Endodermal cell (in vitro differentiated cells): Measurements from ENCODE around the gene MFSD12. TPM values are rescaled to one million over a fixed set of nuclear protein-coding genes. Genes with fewer than 3 reads are reported as not detected.

ENCODE experiments used
- DNase-seq: peaks from one replicate; pipeline ENCODE4 v3.0.0-alpha.2; 2017
- H3K27ac ChIP-seq: 2 replicates; pipeline ENCODE4 v1.5.1; 2013; ENCODE audit warnings: mild to moderate bottlenecking, low read depth, low read length, moderate library complexity
- H3K27me3 ChIP-seq: 2 replicates; pipeline ENCODE4 v1.6.1; 2013; ENCODE audit warnings: mild to moderate bottlenecking, low read length, moderate library complexity; ENCODE audit not compliant: insufficient read depth, control insufficient read depth, poor library complexity, severe bottlenecking
- H3K36me3 ChIP-seq: 2 replicates; pipeline ENCODE4 v1.7.0; 2013; ENCODE audit warnings: mild to moderate bottlenecking, low read length, moderate library complexity; ENCODE audit not compliant: control insufficient read depth, insufficient read depth
- H3K4me1 ChIP-seq: one replicate; pipeline ENCODE4 v1.7.0; 2013; ENCODE audit warnings: low read length; ENCODE audit not compliant: control insufficient read depth, insufficient read depth
- H3K4me3 ChIP-seq: 2 replicates; pipeline ENCODE4 v1.5.1; 2013; ENCODE audit warnings: mild to moderate bottlenecking, low read length, moderate library complexity
- H3K9ac ChIP-seq: 2 replicates; pipeline ENCODE4 v1.6.1; 2013; ENCODE audit warnings: mild to moderate bottlenecking, low read length, moderate library complexity; ENCODE audit not compliant: poor library complexity, severe bottlenecking; ENCODE audit errors: extremely low read depth
- H3K9me3 ChIP-seq: 2 replicates; pipeline ENCODE4 v1.6.1; 2013; ENCODE audit warnings: mild to moderate bottlenecking, low read length, moderate library complexity; ENCODE audit not compliant: control insufficient read depth
- H3K27ac Mint-ChIP-seq: 2 replicates; pipeline ENCODE4 v1.8.0; 2020; ENCODE audit warnings: mixed read lengths
- H3K27me3 Mint-ChIP-seq: 2 replicates; pipeline ENCODE4 v1.8.0; 2021; ENCODE audit warnings: mild to moderate bottlenecking, mixed read lengths; ENCODE audit not compliant: insufficient read depth
- H3K36me3 Mint-ChIP-seq: 2 replicates; pipeline ENCODE4 v1.8.0; 2020; ENCODE audit warnings: low read depth, mixed read lengths
- H3K4me1 Mint-ChIP-seq: 2 replicates; pipeline ENCODE4 v1.8.0; 2020; ENCODE audit warnings: mixed read lengths
- H3K4me3 Mint-ChIP-seq: 2 replicates; pipeline ENCODE4 v1.8.0; 2020; ENCODE audit warnings: mild to moderate bottlenecking, moderate library complexity, mixed read lengths
- H3K9me3 Mint-ChIP-seq: 2 replicates; pipeline ENCODE4 v1.8.0; 2020; ENCODE audit warnings: mild to moderate bottlenecking, mixed read lengths
- CTCF ChIP-seq: fragments of 200-600 bp; sonication (generic); conservative IDR thresholded peaks from 2 replicates; pipeline ENCODE4 v1.5.0; 2021; ENCODE audit warnings: antibody characterized with exemption, mild to moderate bottlenecking
- WGBS, 2 experiments: methylation state at CpG; one replicate each; pipeline versions ENCODE4 v1.1.5 to v1.1.7; 2013; ENCODE audit warnings: missing lambda C conversion rate in 2 of 2, mixed read lengths in 1 of 2; ENCODE audit not compliant: insufficient coverage in 1 of 2, insufficient read length in 1 of 2; 5-methylcytosine and 5-hydroxymethylcytosine counted together
- total RNA-seq, 2 donors: library from RNA; stranded (reverse); fragmentation: NEBNext Ultra II Directional in 1 of 2; extraction: Animal tissue kit (Norgen Biotek cat#: 25700) in 1 of 2; gene quantifications; 2 replicates in 1 of 2; 3 replicates in 1 of 2; pipeline ENCODE4 v1.2.1, GENCODE V29; 2021

Gene MFSD12
- total RNA-seq, 2 donors from 2014 or later, result 48.2 to 62.4 TPM

DNA sequence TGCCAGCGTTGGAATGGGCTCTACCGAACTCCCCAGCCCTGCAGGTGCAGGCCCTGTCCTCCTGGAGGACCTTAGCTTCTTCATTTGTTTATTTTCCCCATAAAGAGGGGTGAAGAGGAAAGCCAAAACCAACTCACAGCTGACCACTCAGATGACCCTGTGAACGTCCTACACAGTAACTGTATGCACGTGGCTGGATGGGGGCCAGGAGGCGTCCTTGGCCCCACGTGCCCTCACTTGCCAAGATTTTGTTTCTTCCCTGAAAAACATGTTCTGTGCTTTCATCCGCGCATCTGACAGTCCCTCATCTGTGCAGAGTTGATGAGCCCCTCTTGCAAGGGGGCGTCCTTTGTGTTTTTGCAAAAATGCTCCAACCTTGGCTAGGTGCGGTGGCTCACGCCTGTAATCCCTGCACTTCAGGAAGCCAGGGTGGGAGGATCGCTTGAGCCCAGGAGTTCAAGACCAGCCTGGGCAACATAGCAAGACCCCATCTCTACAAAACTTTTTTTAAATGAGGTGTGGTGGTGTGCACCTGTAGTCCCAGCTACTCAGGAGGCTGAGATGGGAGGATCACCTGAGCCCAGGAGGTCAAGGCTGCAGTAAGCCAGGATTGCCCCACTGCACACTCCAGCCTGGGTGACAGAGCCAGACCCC lies 23.7 kb downstream of the MFSD12 start:
- Histone ChIP-seq H3K9me3 (no peaks in the 10 kb centered on the region), H3K9ac (no peak overlapping the region), H3K27ac (no peak overlapping the region), H3K4me3 (no peak overlapping the region), H3K36me3 (peaks cover 23% of the 10 kb centered on the region), H3K4me1 (no peaks in the 10 kb centered on the region), H3K27me3 (no peaks in the 10 kb centered on the region)
- no peaks in the 10 kb centered on the region for H3K27me3 Mint-ChIP-seq
- H3K4me1 Mint-ChIP-seq, result no peaks in the 10 kb centered on the region
- TF ChIP-seq CTCF, result no peak
- no peaks in the 10 kb centered on the region for H3K9me3 Mint-ChIP-seq
- H3K4me3 Mint-ChIP-seq, result no peak overlapping the region
- H3K27ac Mint-ChIP-seq, result no peak overlapping the region
- peaks cover 41% of the 10 kb centered on the region for H3K36me3 Mint-ChIP-seq
- WGBS, 2 experiments, result 94 to 98% methylated on average over 10 to 12 of the region's 12 CpGs
- DNase-seq, result no peak

DNA sequence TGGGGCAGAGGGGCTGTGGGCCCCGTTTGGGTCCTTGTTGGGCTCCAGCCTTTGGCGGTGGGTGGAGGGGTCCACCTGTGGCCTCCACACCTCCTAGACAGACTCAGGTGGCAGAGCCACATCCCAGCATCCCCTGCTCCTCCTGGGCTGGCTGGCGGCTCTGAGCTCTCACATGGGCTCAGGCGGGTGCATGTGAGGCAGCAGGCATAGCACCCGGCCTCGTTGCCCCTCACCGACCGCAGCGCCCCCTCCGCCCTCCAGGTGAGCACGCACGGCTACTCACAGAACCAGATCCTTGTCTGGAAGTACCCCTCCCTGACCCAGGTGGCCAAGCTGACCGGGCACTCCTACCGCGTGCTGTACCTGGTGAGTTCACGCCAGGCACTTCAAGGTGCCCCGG lies 24.4 kb downstream of the MFSD12 start:
- H3K4me1 ChIP-seq, result no peaks in the 10 kb centered on the region
- H3K4me1 Mint-ChIP-seq, result no peaks in the 10 kb centered on the region
- peaks cover 36% of the 10 kb centered on the region for H3K36me3 Mint-ChIP-seq
- H3K27me3 Mint-ChIP-seq, result no peaks in the 10 kb centered on the region
- no peaks in the 10 kb centered on the region for H3K9me3 Mint-ChIP-seq
- no peak for TF ChIP-seq CTCF
- no peaks in the 10 kb centered on the region for H3K27me3 ChIP-seq
- no peak for DNase-seq
- WGBS, 2 experiments, result 94 to 96% methylated on average over 14 to 17 of the region's 17 CpGs
- no peak overlapping the region for H3K4me3 Mint-ChIP-seq
- H3K27ac ChIP-seq, result no peak overlapping the region
- peaks cover 24% of the 10 kb centered on the region for H3K36me3 ChIP-seq
- H3K9me3 ChIP-seq, result no peaks in the 10 kb centered on the region
- no peak overlapping the region for H3K9ac ChIP-seq
- no peak overlapping the region for H3K27ac Mint-ChIP-seq
- H3K4me3 ChIP-seq, result no peak overlapping the region

DNA sequence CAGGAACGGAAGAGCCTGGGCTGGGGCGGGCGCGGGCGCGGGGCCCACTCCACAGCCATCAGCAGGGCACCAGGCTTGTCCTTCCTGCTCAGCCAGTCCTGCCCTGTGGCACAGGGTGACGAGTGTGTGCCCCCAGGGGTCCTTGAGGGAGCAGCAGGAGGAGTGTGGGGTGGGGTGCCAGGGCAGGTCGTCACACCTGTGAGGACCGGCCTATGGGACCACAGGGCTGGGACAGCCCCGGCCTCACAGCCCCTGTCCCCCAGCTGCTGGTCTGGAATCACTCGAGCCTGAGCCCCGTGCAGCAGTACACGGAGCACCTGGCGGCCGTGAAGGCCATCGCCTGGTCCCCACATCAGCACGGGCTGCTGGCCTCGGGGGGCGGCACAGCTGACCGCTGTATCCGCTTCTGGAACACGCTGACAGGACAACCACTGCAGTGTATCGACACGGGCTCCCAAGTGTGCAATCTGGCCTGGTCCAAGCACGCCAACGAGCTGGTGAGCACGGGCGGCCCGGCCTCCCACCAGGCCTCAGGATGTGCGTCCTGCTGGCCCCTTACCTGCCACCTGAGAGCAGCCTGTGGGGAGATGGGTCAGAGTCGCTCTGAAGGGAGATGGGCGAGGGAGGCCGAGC lies 25.1 kb downstream of the MFSD12 start:
- Histone ChIP-seq H3K9ac (no peak overlapping the region), H3K9me3 (no peaks in the 10 kb centered on the region), H3K36me3 (peaks cover 29% of the 10 kb centered on the region), H3K27me3 (no peaks in the 10 kb centered on the region), H3K4me1 (no peaks in the 10 kb centered on the region), H3K4me3 (no peak overlapping the region), H3K27ac (no peak overlapping the region)
- 97% methylated on average over 22 to 33 of the region's 33 CpGs for WGBS, 2 experiments
- no peak for DNase-seq
- Mint-ChIP-seq H3K36me3 (peaks cover 35% of the 10 kb centered on the region), H3K9me3 (no peaks in the 10 kb centered on the region), H3K4me3 (no peak overlapping the region), H3K4me1 (no peaks in the 10 kb centered on the region), H3K27ac (no peak overlapping the region), H3K27me3 (no peaks in the 10 kb centered on the region)
- no peak for TF ChIP-seq CTCF
